ENCODE results near the gene MUC3A.
"Not testable (repeated sequence)": the region's sequence is repeated elsewhere in the genome, so short reads cannot be mapped to it uniquely, and the experiment has no call there.

Gene MUC3A

DNA sequence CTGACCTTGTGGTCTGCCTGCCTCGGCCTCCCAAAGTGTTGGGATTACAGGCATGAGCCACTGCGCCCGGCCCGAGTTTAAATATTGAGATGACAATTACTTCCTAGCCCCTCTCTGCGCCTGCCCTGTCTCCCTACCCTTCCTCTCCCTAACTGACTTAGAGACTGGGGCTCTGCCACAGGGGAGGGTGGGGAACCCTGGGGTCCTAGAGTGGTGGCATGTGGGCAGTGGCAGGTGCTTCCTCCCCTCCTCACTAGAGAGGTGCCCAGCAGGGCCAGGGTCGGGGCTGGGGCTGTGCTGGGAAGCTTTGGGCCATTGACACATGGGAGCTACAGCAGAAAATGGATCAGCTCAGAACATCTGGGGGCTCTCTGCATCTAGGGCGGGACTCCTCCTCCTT, 46.7 kb upstream of the MUC3A start:
- Histone ChIP-seq H4K8ac (ENCODE audit: low read length) (no peak overlapping the region), H3K9ac (ENCODE audit: low read length) (no peak overlapping the region), H3K79me1 (replicated peaks; ENCODE audit: low read length, poor library complexity, severe bottlenecking) (no peaks in the 10 kb centered on the region), H3K14ac (ENCODE audit: low read length in 2 of 2) (no peak overlapping the region), H3K4me3 (ENCODE audit: insufficient read depth in 1 of 2, low read depth in 1 of 2, low read length in 2 of 2) (no peak overlapping the region), H3K4ac (ENCODE audit: low read depth in 1 of 2, low read length in 2 of 2) (no peak overlapping the region), H2BK5ac (ENCODE audit: low read depth, low read length, poor library complexity, severe bottlenecking) (no peak overlapping the region), H3K4me1 (ENCODE audit: control insufficient read depth, insufficient read depth, low read depth, low read length) (no peaks in the 10 kb centered on the region), H3K27ac (ENCODE audit: low read length, poor library complexity, severe bottlenecking) (no peak overlapping the region), H2BK120ac (ENCODE audit: low read depth, low read length) (no peak overlapping the region), H2AK5ac (ENCODE audit: low read length, severe bottlenecking) (no peak overlapping the region), H3K36me3 (ENCODE audit: control insufficient read depth in 1 of 2, insufficient read depth in 2 of 2, low read depth in 1 of 2, low read length in 2 of 2) (no peaks in the 10 kb centered on the region), H3K4me2 (ENCODE audit: low read length, poor library complexity, severe bottlenecking) (no peak overlapping the region), H3K18ac (ENCODE audit: low read depth in 1 of 2, low read length in 2 of 2) (no peak overlapping the region), H2BK12ac (ENCODE audit: low read length in 2 of 2) (no peak overlapping the region), H3K23ac (ENCODE audit: low read length in 2 of 2) (no peak overlapping the region), H2AFZ (ENCODE audit: low read depth, low read length) (no peak overlapping the region), H3K9me3 (ENCODE audit: control insufficient read depth, low read length) (peaks cover 5% of the 10 kb centered on the region), H2BK15ac (ENCODE audit: low read depth, poor library complexity, severe bottlenecking) (no peak overlapping the region), H3K27me3 (ENCODE audit: control insufficient read depth in 1 of 2, insufficient read depth in 1 of 2, low read length in 2 of 2) (peaks cover 27 to 30% of the 10 kb centered on the region in 2 experiments), H4K91ac (ENCODE audit: low read length) (no peak overlapping the region)
- 92% methylated on average over 6 of the region's 7 CpGs for WGBS
- no peak for DNase-seq

DNA sequence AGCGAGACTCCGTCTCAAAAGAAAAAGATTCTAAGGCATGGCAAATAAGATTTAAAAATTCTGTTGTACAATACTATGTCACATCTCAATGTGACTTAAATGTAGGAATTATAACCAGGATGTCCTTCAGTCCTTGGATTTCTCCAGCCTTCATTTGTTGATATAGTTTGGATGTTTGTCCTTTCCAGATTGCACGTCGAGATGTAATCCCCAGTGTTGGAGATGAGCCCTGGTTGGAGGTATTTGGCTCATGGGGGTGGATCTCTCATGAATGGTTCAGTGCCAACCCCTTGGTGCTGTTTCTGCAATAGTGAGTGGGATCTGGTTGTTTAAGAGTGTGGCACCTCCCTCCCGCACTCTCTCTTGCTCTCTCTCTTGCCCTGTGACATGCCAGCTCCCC, 40.8 kb upstream of the MUC3A start:
- no peak overlapping the region for H3K23ac ChIP-seq (ENCODE audit: low read length in 2 of 2)
- H2AK5ac ChIP-seq (ENCODE audit: low read length, severe bottlenecking): no peak overlapping the region
- H3K4ac ChIP-seq (ENCODE audit: low read depth in 1 of 2, low read length in 2 of 2): no peak overlapping the region
- no peak overlapping the region for H3K27ac ChIP-seq (ENCODE audit: low read length, poor library complexity, severe bottlenecking)
- H3K4me2 ChIP-seq (ENCODE audit: low read length, poor library complexity, severe bottlenecking): no peak overlapping the region
- no peak overlapping the region for H3K9ac ChIP-seq (ENCODE audit: low read length)
- H3K18ac ChIP-seq (ENCODE audit: low read depth in 1 of 2, low read length in 2 of 2): no peak overlapping the region
- H4K91ac ChIP-seq (ENCODE audit: low read length): no peak overlapping the region
- no peak overlapping the region for H3K14ac ChIP-seq (ENCODE audit: low read length in 2 of 2)
- H2BK12ac ChIP-seq (ENCODE audit: low read length in 2 of 2): no peak overlapping the region
- H3K9me3 ChIP-seq (ENCODE audit: control insufficient read depth, low read length): peaks cover 5% of the 10 kb centered on the region
- H2BK120ac ChIP-seq (ENCODE audit: low read depth, low read length): no peak overlapping the region
- peaks cover 0 to 5% of the 10 kb centered on the region in 2 experiments for H3K27me3 ChIP-seq (ENCODE audit: control insufficient read depth in 1 of 2, insufficient read depth in 1 of 2, low read length in 2 of 2)
- H2BK5ac ChIP-seq (ENCODE audit: low read depth, low read length, poor library complexity, severe bottlenecking): no peak overlapping the region
- no peak for DNase-seq
- H2AFZ ChIP-seq (ENCODE audit: low read depth, low read length): no peak overlapping the region
- no peaks in the 10 kb centered on the region for H3K4me1 ChIP-seq (ENCODE audit: control insufficient read depth, insufficient read depth, low read depth, low read length)
- no peak overlapping the region for H4K8ac ChIP-seq (ENCODE audit: low read length)
- H3K79me1 ChIP-seq (replicated peaks; ENCODE audit: low read length, poor library complexity, severe bottlenecking): no peaks in the 10 kb centered on the region
- 93% methylated on average over 3 of the region's 5 CpGs for WGBS
- no peaks in the 10 kb centered on the region for H3K36me3 ChIP-seq (ENCODE audit: control insufficient read depth in 1 of 2, insufficient read depth in 2 of 2, low read depth in 1 of 2, low read length in 2 of 2)
- H2BK15ac ChIP-seq (ENCODE audit: low read depth, poor library complexity, severe bottlenecking): no peak overlapping the region
- H3K4me3 ChIP-seq (ENCODE audit: insufficient read depth in 1 of 2, low read depth in 1 of 2, low read length in 2 of 2): no peak overlapping the region

DNA sequence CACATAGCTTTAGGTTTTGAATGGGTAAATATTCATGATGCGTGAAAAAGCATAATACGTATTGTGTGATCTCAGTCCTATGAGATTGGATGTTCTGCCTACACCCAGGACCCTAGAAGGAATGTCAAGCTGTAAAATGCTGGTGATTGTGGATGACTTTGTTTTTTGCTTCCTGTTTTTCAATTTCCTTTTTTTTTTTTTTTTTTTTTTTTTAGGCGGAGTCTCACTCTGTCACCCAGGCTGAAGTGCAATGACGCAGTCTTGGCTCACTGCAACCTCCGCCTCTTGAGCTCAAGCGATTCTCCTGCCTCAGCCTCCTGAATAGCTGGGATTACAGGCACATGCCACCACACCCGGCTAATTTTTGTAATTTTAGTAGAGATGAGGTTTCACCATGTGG, 38.9 kb upstream of the MUC3A start:
- not testable (repeated sequence) for H2BK12ac ChIP-seq (ENCODE audit: low read length in 2 of 2); H3K79me1 ChIP-seq (replicated peaks; ENCODE audit: low read length, poor library complexity, severe bottlenecking); H2AK5ac ChIP-seq (ENCODE audit: low read length, severe bottlenecking); H3K18ac ChIP-seq (ENCODE audit: low read depth in 1 of 2, low read length in 2 of 2); DNase-seq; H3K9me3 ChIP-seq (ENCODE audit: control insufficient read depth, low read length); H4K8ac ChIP-seq (ENCODE audit: low read length); H4K91ac ChIP-seq (ENCODE audit: low read length); H3K4me2 ChIP-seq (ENCODE audit: low read length, poor library complexity, severe bottlenecking); H3K36me3 ChIP-seq (ENCODE audit: control insufficient read depth in 1 of 2, insufficient read depth in 2 of 2, low read depth in 1 of 2, low read length in 2 of 2); H2BK15ac ChIP-seq (ENCODE audit: low read depth, poor library complexity, severe bottlenecking); H3K4me1 ChIP-seq (ENCODE audit: control insufficient read depth, insufficient read depth, low read depth, low read length); H3K23ac ChIP-seq (ENCODE audit: low read length in 2 of 2); H3K4ac ChIP-seq (ENCODE audit: low read depth in 1 of 2, low read length in 2 of 2); H3K9ac ChIP-seq (ENCODE audit: low read length); H2AFZ ChIP-seq (ENCODE audit: low read depth, low read length); H2BK5ac ChIP-seq (ENCODE audit: low read depth, low read length, poor library complexity, severe bottlenecking); H3K27me3 ChIP-seq (ENCODE audit: control insufficient read depth in 1 of 2, insufficient read depth in 1 of 2, low read length in 2 of 2); H3K4me3 ChIP-seq (ENCODE audit: insufficient read depth in 1 of 2, low read depth in 1 of 2, low read length in 2 of 2); H3K27ac ChIP-seq (ENCODE audit: low read length, poor library complexity, severe bottlenecking); H3K14ac ChIP-seq (ENCODE audit: low read length in 2 of 2); H2BK120ac ChIP-seq (ENCODE audit: low read depth, low read length)
- 97% methylated on average over 6 of the region's 7 CpGs for WGBS

DNA sequence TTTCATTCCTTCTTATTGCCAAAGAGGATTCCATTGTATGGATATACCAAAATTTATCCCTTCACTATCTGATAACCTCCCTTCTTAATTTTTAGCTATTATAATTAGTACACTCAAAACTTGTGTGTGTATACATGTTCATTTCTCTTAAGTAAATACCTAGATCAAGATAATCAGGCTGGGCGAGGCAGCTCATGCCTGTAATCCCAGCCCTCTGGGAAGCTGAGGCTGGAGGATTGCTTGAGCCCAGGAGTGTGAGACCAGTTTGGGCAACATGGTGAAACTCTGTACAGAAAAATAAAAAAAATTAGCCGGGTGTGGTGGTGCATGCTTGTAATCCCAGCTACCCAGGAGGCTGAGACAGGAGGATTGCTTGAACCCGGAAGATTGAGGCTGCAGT, 37.9 kb upstream of the MUC3A start:
- H3K18ac ChIP-seq (ENCODE audit: low read depth in 1 of 2, low read length in 2 of 2): no peak overlapping the region
- H2BK5ac ChIP-seq (ENCODE audit: low read depth, low read length, poor library complexity, severe bottlenecking): no peak overlapping the region

More for the DNA sequence above, 37.9 kb upstream of the MUC3A start:
- Histone ChIP-seq H2BK15ac (ENCODE audit: low read depth, poor library complexity, severe bottlenecking) (no peak overlapping the region), H3K23ac (ENCODE audit: low read length in 2 of 2) (no peak overlapping the region), H2AFZ (ENCODE audit: low read depth, low read length) (no peak overlapping the region), H3K27me3 (ENCODE audit: control insufficient read depth in 1 of 2, insufficient read depth in 1 of 2, low read length in 2 of 2) (peaks cover 0 to 5% of the 10 kb centered on the region in 2 experiments), H2BK12ac (ENCODE audit: low read length in 2 of 2) (no peak overlapping the region), H3K14ac (ENCODE audit: low read length in 2 of 2) (no peak overlapping the region), H3K4me2 (ENCODE audit: low read length, poor library complexity, severe bottlenecking) (no peak overlapping the region), H3K4ac (ENCODE audit: low read depth in 1 of 2, low read length in 2 of 2) (no peak overlapping the region), H3K27ac (ENCODE audit: low read length, poor library complexity, severe bottlenecking) (no peak overlapping the region), H3K9ac (ENCODE audit: low read length) (no peak overlapping the region), H3K36me3 (ENCODE audit: control insufficient read depth in 1 of 2, insufficient read depth in 2 of 2, low read depth in 1 of 2, low read length in 2 of 2) (no peaks in the 10 kb centered on the region), H3K9me3 (ENCODE audit: control insufficient read depth, low read length) (peaks cover under 1% of the 10 kb centered on the region), H3K4me1 (ENCODE audit: control insufficient read depth, insufficient read depth, low read depth, low read length) (no peaks in the 10 kb centered on the region), H4K91ac (ENCODE audit: low read length) (no peak overlapping the region), H4K8ac (ENCODE audit: low read length) (no peak overlapping the region), H3K79me1 (replicated peaks; ENCODE audit: low read length, poor library complexity, severe bottlenecking) (no peaks in the 10 kb centered on the region), H3K4me3 (ENCODE audit: insufficient read depth in 1 of 2, low read depth in 1 of 2, low read length in 2 of 2) (no peak overlapping the region), H2AK5ac (ENCODE audit: low read length, severe bottlenecking) (no peak overlapping the region), H2BK120ac (ENCODE audit: low read depth, low read length) (no peak overlapping the region)
- 85% methylated on average over 1 of the region's 3 CpGs for WGBS
- DNase-seq: no peak

Measured in mesenchymal stem cell (in vitro differentiated cells and primary cell).